K562 (cell line): ENCODE measurements around the gene CRABP2. TPM values are rescaled to one million over a fixed set of nuclear protein-coding genes. Genes with fewer than 3 reads are reported as not detected.

ENCODE experiments used
- ATAC-seq: fragments of 200-7000 bp; cut with Tn5 transposase; 3 replicates; pipeline ENCODE4 v1.9.1; 2020; ENCODE audit warnings: moderate library complexity
- BruUV-seq: library from RNA; stranded (reverse); fragments of 400-500 nt; replicated peaks from 2 replicates; lab custom pipeline; 2021; lab: Mats Ljungman, UMichigan
- CTCF ChIA-PET: fragments of 300-600 bp; formaldehyde crosslinking; extraction: SDS; loops from one replicate; lab custom pipeline; 2021; ENCODE audit warnings: low intra/inter-chr PET ratio; lab: Yijun Ruan, JAX
- POLR2A ChIA-PET: fragments of 300-600, 350-650 bp; sonication (Branson Sonifier 250); formaldehyde crosslinking; extraction: SDS; loops from one replicate; lab custom pipeline; 2021; ENCODE audit warnings: antibody characterized with exemption, inconsistent platforms; lab: Yijun Ruan, JAX
- DNase-seq, 4 experiments: peaks; one replicate each; pipeline versions ENCODE4 v3.0.0 to v3.0.0-alpha.2; 2011 to 2018; ENCODE audit warnings: low spot score in 3 of 4, mixed read lengths in 3 of 4; ENCODE audit errors: extremely low read depth in 1 of 4
- FAIRE-seq: peaks from 2 replicates; lab custom pipeline; 2011; peaks lifted over from hg19 to GRCh38; lab: Jason Lieb, UNC
- H2AFZ ChIP-seq: 2 replicates; pipeline ENCODE4 v1.6.0; 2011; ENCODE audit warnings: low read depth, low read length, control low read depth, inconsistent platforms
- H3K27ac ChIP-seq: fragments of 200-600 bp; 3 replicates; pipeline ENCODE4 v1.8.0; 2011; ENCODE audit warnings: low read depth, mild to moderate bottlenecking, control low read depth, inconsistent platforms, low read length, moderate library complexity, mixed read lengths; ENCODE audit errors: extremely low read depth
- H3K27me3 ChIP-seq, 2 experiments: fragments of 300-600 bp in 1 of 2; 2 replicates in 1 of 2; 3 replicates in 1 of 2; pipeline versions ENCODE4 v1.6.0 to v1.8.0; 2011; ENCODE audit warnings: inconsistent platforms in 2 of 2, low read length in 2 of 2, mild to moderate bottlenecking in 1 of 2, mixed read lengths in 1 of 2, moderate library complexity in 1 of 2; ENCODE audit not compliant: control insufficient read depth in 2 of 2, insufficient read depth in 2 of 2
- H3K36me3 ChIP-seq: fragments of 300-600 bp; 3 replicates; pipeline ENCODE4 v1.8.0; 2011; ENCODE audit warnings: mild to moderate bottlenecking, low read length, inconsistent platforms; ENCODE audit not compliant: control insufficient read depth, insufficient read depth
- H3K4me1 ChIP-seq, 2 experiments: fragments of 200-600 bp in 1 of 2; replicated peaks in 1 of 2; 2 replicates in 1 of 2; 3 replicates in 1 of 2; pipeline versions ENCODE4 v1.5.1 to v1.8.0; 2011; ENCODE audit warnings: inconsistent platforms in 2 of 2, low read length in 2 of 2, mild to moderate bottlenecking in 1 of 2, mixed read lengths in 1 of 2, moderate library complexity in 1 of 2; ENCODE audit not compliant: control insufficient read depth in 2 of 2, insufficient read depth in 2 of 2
- H3K4me2 ChIP-seq: 2 replicates; pipeline ENCODE4 v1.6.1; 2011; ENCODE audit warnings: low read length, control low read depth, inconsistent platforms, mixed read lengths; ENCODE audit not compliant: insufficient read depth
- H3K4me3 ChIP-seq: fragments of 200-600 bp; sonication (generic), shearing (Covaris generic); 2 replicates; pipeline ENCODE4 v1.5.1; 2016; ENCODE audit warnings: control low read depth, inconsistent platforms
- H3K79me2 ChIP-seq: fragments of 200-600 bp; 3 replicates; pipeline ENCODE4 v1.8.0; 2011; ENCODE audit warnings: low read length, inconsistent platforms; ENCODE audit not compliant: control insufficient read depth, insufficient read depth
- H3K9ac ChIP-seq, 2 experiments: 2 replicates each; pipeline versions ENCODE4 v1.6.0 to v1.6.1; 2011; ENCODE audit warnings: low read depth in 2 of 2, low read length in 2 of 2, control low read depth in 1 of 2, inconsistent platforms in 1 of 2, mild to moderate bottlenecking in 1 of 2, mixed read lengths in 1 of 2; ENCODE audit not compliant: insufficient read depth in 1 of 2
- H3K9me1 ChIP-seq: one replicate; pipeline ENCODE4 v1.6.0; 2011; ENCODE audit warnings: inconsistent platforms, mild to moderate bottlenecking, low read length, moderate library complexity; ENCODE audit not compliant: control insufficient read depth, insufficient read depth
- H3K9me3 ChIP-seq: replicated peaks from 2 replicates; pipeline ENCODE4 v1.5.1; 2011; ENCODE audit warnings: low read depth, low read length, inconsistent platforms; ENCODE audit not compliant: control insufficient read depth, insufficient read depth
- H4K20me1 ChIP-seq: replicated peaks from 2 replicates; pipeline ENCODE4 v1.6.1; 2011; ENCODE audit warnings: low read length, inconsistent platforms, mixed read lengths; ENCODE audit not compliant: control insufficient read depth, insufficient read depth
- BMI1 ChIP-seq: fragments of 150-350 bp; IDR thresholded peaks from 2 replicates; pipeline ENCODE4 v1.6.1; 2014; ENCODE audit warnings: low read length
- ETS2 ChIP-seq: IDR thresholded peaks from 2 replicates; pipeline ENCODE4 v1.6.1; 2016; ENCODE audit warnings: borderline replicate concordance, missing genetic modification characterization, mild to moderate bottlenecking, moderate library complexity, missing compliant biosample characterization; ENCODE audit not compliant: poor library complexity, severe bottlenecking
- FOXK1 ChIP-seq: sonication (generic); formaldehyde crosslinking; IDR thresholded peaks from 2 replicates; pipeline ENCODE4 v1.8.0; 2022; ENCODE audit warnings: missing genetic modification reagents, mild to moderate bottlenecking, borderline replicate concordance
- IFI16 ChIP-seq: fragments of 250-450 bp; sonication (Bioruptor Pico); IDR thresholded peaks from 2 replicates; pipeline ENCODE4 v2.1.2; 2022; ENCODE audit warnings: mild to moderate bottlenecking, inconsistent platforms
- JUN ChIP-seq, 2 experiments: sonication (generic) in 1 of 2; formaldehyde crosslinking in 1 of 2; IDR thresholded peaks; 2 replicates each; pipeline versions ENCODE4 v1.6.1 to v1.8.0; 2012 to 2022; ENCODE audit warnings: borderline replicate concordance in 2 of 2, mild to moderate bottlenecking in 2 of 2, improper control_type of control experiment in 1 of 2, low read depth in 1 of 2, low read length in 1 of 2, missing genetic modification reagents in 1 of 2
- MAFF ChIP-seq: IDR thresholded peaks from 2 replicates; pipeline ENCODE4 v1.6.1; 2012; ENCODE audit warnings: low read length, improper control_type of control experiment
- SRSF7 ChIP-seq: fragments of 200-400 bp; formaldehyde crosslinking; optimal IDR thresholded peaks from 2 replicates; pipeline ENCODE3; 2017; ENCODE audit warnings: mild to moderate bottlenecking, low read depth, low read length
- ZNF224 ChIP-seq: sonication (generic); formaldehyde crosslinking; IDR thresholded peaks from 2 replicates; pipeline ENCODE4 v1.8.0; 2022; ENCODE audit warnings: mild to moderate bottlenecking, missing genetic modification reagents
- ZNF232 ChIP-seq: sonication (generic); formaldehyde crosslinking; IDR thresholded peaks from 2 replicates; pipeline ENCODE4 v1.8.0; 2022; ENCODE audit warnings: mild to moderate bottlenecking, missing genetic modification reagents
- ZNF586 ChIP-seq: fragments of 450-650 bp; formaldehyde crosslinking; conservative IDR thresholded peaks from 2 replicates; pipeline ENCODE4 v1.4.0; 2020; ENCODE audit warnings: mild to moderate bottlenecking, moderate library complexity
- ZNF699 ChIP-seq: fragments of 250-450 bp; sonication (Bioruptor Pico); IDR thresholded peaks from 2 replicates; pipeline ENCODE4 v1.8.0; 2021; ENCODE audit warnings: mild to moderate bottlenecking, moderate library complexity; ENCODE audit not compliant: insufficient replicate concordance
- WGBS: fragments of 100-300 bp; shearing (Covaris generic); methylation state at CpG from one replicate; pipeline ENCODE4 v1.1.6; 2016; ENCODE audit warnings: low coverage, mixed read lengths; ENCODE audit not compliant: insufficient coverage; ENCODE audit errors: missing lambda C conversion rate; 5-methylcytosine and 5-hydroxymethylcytosine counted together
- in situ Hi-C: fragments of 300-500 bp; cut with MboI; formaldehyde crosslinking; loops from 4 replicates; pipeline ENCODE4 v1.15.0; 2018; ENCODE audit warnings: inconsistent platforms, mixed read lengths
- intact Hi-C: fragments of 100-400 bp; cut with micrococcal nuclease; formaldehyde crosslinking; loops from 2 replicates; pipeline ENCODE4 v1.14.2; 2022
- polyA plus RNA-seq, 8 experiments: library from polyadenylated mRNA; depleted of rRNA in 4 of 8; stranded (reverse) in 5 of 8; unstranded in 3 of 8; fragments of >200 nt; fragmentation: Nextera tagmentation in 2 of 8; fragmentation: Illumina TruSeq in 1 of 8; extraction: Ambion mirVana in 2 of 8; extraction: Trizol in 1 of 8; gene quantifications; 2 replicates each; pipeline versions ENCODE4 v1.2.1 to v1.2.3, GENCODE V29; 2011 to 2014; ENCODE audit warnings: inconsistent platforms in 1 of 8, missing spikeins in 1 of 8
- total RNA-seq, 7 experiments: library from RNA; depleted of rRNA in 6 of 7; stranded (reverse); fragments of >200 nt in 6 of 7; fragmentation: Illumina TruSeq in 2 of 7; extraction: Trizol in 2 of 7; gene quantifications; 2 replicates each; pipeline versions ENCODE4 v1.2.1 to v1.2.3, GENCODE V29; 2011 to 2021; ENCODE audit warnings: low replicate concordance in 1 of 7

Gene CRABP2
- total and polyA plus RNA-seq, 9 of the 15 experiments (the other 6 are each of a cell fraction or from before 2014, with no cell fraction given) = 0.30 to 2.5 (median 0.82) TPM

DNA sequence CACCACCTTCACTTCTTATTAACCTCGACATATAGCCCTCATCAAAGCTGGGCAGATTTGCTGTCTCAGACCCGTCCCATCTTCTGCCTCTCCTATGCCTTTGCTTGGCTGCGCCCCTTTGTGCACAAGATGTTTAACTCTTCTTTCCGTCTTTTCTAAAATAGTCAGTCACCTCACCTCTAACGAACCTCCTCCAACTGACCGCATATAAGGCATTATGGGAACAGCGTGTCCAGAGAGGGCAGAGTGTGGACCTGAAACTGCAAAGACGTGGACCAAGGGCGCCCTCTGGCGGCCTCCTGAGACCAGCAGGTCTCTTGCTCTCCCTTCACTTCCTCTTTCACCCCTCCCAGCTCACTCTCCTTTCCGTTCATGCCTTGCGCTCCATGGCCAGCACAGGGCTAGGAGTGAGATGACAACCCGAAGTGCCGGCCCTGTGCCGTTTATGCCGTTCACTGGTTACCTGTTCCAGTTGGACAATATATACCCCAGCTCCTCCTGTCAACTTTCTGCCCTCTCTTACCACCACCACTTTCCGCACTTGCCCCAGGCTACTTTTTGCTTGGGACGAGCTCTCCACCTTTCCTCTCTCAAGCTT, 20.4 kb upstream of the CRABP2 start (continued):
- TF ChIP-seq JUN (IDR thresholded peaks at IDR 0.05; ENCODE audit: borderline replicate concordance, low read depth, low read length) = peak; percentile 85
- TF ChIP-seq JUN (CRISPR knock-in tag; IDR thresholded peaks at IDR 0.05; ENCODE audit: borderline replicate concordance) = no peak
- no peak for TF ChIP-seq ZNF699 (CRISPR knock-in tag)
- no peak for TF ChIP-seq ZNF586
- no peak for TF ChIP-seq ZNF232 (CRISPR knock-in tag)

DNA sequence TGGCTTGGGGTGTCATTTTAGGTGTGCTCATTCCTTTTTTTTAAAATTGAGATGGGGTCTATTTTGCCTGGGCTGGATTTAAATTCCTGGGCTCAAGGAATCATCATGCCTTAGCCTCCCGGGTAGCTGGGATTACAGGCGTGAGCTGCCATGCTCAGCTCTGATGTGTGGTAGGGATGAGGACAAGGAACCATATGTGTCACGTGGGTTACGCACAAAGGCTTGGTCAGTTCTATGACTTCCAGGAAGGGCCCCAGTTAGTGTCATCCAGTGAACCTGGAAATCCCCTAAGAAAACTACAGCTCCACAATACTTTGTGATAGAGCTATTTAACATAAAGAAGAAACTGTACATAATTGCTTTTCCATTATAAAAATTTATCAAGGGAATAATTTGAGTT, 16.2 kb upstream of the CRABP2 start:
- in situ Hi-C loops (no loop called here), intact Hi-C loops (no loop called here)
- no peak overlapping the region for H3K4me3 ChIP-seq
- peaks cover 65% of the 10 kb centered on the region for H3K36me3 ChIP-seq
- H3K27ac ChIP-seq = no peak overlapping the region
- H3K4me1 ChIP-seq = peaks cover 5 to 10% of the 10 kb centered on the region in 2 experiments; a peak in 2 of 5 replicates
- no peak overlapping the region for H2AFZ ChIP-seq
- no peak overlapping the region for H3K9ac ChIP-seq
- H3K9me1 ChIP-seq = no peaks in the 10 kb centered on the region
- ChIA-PET POLR2A (interaction anchor here (0.6 to 1.9 kb wide), 5 partner anchors 9 to 32 kb away, joined by 3 to 7 read pairs (median 4); no protein-coding TSS in a partner anchor), CTCF (interaction anchor here (0.7 kb wide), 2 partner anchors 32 to 333 kb away, joined by 3 to 4 read pairs; no protein-coding TSS in a partner anchor)
- no peak overlapping the region for H3K4me2 ChIP-seq
- TF ChIP-seq FOXK1 (CRISPR knock-in tag) = no peak
- TF ChIP-seq BMI1 = no peak
- no peak for TF ChIP-seq MAFF
- TF ChIP-seq ETS2 (tag) = no peak
- no peak for TF ChIP-seq ZNF224 (CRISPR knock-in tag)
- no peak for TF ChIP-seq SRSF7
- TF ChIP-seq IFI16 (CRISPR knock-in tag) = no peak
- peaks cover 22% of the 10 kb centered on the region; the same call in 1 of the 2 replicates for H4K20me1 ChIP-seq
- DNase-seq (no peak), FAIRE-seq (no peak), ATAC-seq (no peak)
- WGBS = 96% methylated on average over 4 of the region's 4 CpGs
- no peaks in the 10 kb centered on the region for H3K27me3 ChIP-seq
- peaks cover 43% of the 10 kb centered on the region for H3K79me2 ChIP-seq
- H3K9me3 ChIP-seq = no peaks in the 10 kb centered on the region
- no TSS peak for BruUV-seq
